ENCODE data around the gene CNN1.
"Not testable (repeated sequence)": the region's sequence is repeated elsewhere in the genome, so short reads cannot be mapped to it uniquely, and the experiment has no call there.

CNN1 gene

DNA sequence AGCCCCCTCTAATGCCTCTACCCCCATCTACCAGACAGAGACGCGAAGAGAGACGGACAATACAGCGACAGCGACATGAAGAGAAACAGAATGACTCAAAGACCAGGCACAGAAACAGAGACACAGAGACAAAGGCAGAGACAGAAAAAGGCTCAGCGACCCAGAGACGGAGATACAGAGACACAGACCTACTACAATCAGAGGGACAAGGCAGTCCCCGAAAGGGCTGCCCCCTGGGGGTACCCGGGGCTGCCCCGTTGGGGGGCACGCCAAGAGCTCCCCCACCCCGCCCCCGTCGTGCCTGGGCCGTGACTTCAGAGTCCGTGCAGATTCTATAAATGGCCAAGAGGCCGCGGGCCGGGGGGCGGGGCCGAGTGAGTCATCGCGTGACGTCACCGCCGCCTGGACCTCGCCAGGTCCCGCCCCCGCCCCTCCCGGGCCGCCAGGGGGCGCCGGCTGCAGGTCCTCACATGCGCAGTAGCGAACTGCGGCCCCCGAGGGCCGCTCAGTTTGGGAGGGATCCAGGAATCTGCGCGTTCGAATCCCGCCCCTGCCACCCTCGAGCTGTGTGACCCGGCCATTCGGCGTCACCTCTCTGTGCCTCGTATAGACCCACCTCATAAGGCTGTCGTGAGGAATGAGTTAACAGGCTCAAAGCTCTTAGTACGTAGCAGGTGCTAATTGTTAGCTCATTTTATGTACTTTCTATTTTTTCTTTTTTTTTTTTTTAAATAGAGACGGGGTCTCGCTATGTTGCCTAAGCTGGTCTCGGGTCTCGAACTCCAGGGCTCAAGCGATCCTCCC is 2.7 kb upstream of the CNN1 start:
- DNase-seq = peak; percentile 97

DNA sequence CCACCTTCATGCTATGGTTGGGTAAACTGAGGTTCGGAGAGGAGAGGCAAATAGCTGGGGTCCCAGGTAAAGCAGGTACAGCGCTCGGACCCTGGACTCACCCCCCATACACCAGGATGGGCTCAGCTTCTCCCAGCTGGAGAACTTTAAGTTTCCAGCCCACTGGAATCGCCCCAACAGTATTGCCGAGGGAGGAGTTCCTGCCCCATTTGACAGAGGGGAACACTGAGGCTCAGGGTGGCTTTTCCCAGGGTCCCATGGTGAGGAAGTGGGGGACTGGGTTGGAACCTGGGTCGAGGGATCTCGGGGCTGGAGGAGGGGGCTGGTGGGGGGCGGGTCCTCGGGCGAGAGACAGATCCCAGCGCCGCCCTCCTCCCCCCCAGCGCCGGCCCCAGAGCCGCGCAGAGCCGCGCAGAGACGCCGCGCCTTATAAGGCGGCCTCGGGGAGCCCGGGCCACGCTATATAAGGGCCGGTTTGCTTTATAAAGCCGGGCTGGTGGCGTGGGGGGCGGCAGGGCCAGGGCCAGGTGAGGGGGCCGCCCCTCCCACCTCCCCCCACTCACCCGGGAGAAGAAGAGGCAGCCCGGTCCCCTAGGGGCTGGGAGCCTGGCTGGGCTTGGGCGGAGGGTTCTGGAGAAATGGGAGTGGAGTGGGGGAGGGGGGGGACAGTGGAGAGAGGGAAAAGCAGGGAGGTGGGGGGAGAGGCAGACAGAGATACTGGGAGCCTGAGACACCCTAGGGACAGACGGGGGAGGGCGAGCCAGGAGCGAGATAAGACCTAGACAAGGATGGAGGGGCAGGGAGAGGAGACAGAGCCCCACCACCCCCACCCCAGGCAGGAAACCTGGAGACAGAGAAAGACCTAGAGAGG is 1.1 kb downstream of the CNN1 start:
- no peak for DNase-seq

DNA sequence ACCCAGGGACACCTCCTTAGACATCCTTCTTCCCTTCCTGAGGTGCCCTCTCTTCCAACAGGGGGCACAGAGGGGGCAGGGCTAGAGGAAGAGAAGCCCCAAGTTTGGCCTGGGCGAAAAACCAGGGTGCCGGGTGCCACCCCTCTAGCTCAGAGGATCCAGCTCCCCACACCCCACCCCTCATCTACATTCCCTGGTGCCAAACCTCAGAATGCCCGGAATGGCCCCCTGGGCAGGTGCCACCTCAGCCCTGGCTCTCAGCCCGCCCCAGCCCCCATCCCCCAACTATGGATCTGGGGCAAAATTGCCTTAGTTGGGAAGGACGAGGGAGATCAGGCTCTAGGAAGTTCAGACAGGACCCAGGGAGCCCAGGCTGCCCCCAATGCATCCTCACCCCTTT is 2.0 kb downstream of the CNN1 start:
- no peak for DNase-seq

GRCh38 chr19:11541238-11541637 is 2.6 kb downstream of the CNN1 start:
- no peak for DNase-seq

GRCh38 chr19:11547929-11548700 is 9.5 kb downstream of the CNN1 start:
- no peak for DNase-seq

DNA sequence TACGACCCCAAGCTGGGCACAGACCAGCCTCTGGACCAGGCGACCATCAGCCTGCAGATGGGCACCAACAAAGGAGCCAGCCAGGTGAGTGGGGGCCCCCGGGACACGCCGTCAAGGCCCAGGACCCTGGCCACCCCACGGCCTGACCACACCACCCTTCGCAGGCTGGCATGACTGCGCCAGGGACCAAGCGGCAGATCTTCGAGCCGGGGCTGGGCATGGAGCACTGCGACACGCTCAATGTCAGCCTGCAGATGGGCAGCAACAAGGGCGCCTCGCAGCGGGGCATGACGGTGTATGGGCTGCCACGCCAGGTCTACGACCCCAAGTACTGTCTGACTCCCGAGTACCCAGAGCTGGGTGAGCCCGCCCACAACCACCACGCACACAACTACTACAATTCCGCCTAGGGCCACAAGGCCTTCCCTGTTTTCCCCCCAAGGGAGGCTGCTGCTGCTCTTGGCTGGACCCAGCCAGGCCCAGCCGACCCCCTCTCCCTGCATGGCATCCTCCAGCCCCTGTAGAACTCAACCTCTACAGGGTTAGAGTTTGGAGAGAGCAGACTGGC is 10.8 kb downstream of the CNN1 start:
- no peak for DNase-seq

DNA sequence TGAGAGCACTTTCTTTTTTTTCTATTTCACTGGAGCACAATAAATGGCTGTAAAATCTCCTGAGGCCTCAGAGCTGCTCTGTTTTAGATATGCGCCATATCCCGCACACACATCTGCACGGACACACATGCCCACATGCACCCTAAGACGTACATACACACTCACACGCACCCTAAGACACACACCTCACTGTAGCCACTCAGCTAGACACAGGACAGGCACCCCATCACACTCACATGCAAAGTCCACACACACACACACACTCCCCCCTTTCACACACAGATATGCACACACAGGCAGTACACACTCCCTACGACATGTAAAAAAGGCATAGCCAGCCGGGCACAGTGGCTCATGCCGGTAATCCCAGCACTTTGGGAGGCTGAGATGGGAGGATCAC is 11.6 kb downstream of the CNN1 start:
- DNase-seq = no peak

DNA sequence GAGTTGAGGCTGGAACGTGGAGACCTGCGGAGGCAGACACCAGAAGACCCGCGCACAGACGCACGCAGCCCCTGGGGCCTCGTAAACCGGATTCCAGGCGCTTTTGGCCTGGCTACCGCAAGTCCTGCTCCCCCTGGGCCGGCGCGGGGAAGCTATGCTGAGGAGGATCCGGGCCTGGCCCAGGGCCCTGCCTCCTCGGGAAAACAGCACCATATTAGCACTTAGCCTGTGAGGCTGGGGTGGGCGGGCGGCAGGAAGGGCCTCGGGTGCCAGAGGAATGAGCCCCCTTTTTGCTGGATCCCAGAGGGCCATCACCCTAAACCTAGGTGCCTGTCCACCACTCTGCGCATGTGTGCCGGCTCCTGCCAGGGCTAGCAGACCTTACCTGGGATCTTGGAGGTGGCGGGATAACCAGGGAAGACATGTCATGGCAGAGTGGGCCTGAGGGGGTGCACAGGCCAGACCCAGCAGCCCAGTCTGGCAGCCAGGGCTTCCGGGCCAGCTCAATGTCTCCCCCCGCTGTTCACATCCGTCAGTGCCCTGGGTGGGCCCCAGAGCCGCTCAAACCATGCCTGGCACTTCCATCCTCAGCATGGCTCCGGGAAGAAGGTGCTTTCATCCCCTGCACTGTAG is 13.1 kb downstream of the CNN1 start:
- no peak for DNase-seq

DNA sequence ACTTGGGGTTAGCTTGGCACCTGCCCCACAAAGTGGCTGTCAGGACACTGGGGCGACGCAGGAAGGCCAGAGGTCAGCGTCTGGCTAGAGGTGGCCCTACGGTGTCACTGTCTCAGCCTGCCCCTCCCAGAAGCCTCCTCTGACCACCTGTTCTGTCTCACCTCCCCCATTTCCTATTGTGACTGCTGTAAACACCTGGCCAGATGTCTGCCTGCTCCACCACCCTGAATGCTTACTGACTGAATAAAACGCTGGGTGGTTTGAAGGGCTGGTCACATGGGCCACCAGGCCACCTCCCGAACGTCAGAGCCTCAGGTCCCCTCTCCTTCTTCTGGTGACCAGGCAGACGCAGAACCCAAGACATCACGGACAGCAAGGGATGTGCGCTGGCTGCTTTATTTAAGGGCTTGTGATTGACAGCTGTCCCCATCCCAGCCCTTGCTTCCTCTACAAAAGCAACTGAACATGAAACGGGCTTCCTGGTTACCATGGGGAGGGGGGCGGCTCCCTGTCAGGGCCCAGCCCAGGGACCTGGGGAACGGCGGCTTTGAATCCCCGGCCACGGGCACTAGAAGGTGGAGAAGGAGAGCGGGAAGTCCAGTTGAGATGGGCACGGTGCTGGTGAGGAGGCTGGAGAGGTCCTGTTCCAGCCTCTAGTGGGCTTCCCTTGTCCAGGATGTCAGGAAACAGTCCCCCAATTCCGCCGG is 14.2 kb downstream of the CNN1 start:
- DNase-seq = no peak

GRCh38 chr19:11554160-11554559 is 15.5 kb downstream of the CNN1 start:
- DNase-seq = no peak

DNA sequence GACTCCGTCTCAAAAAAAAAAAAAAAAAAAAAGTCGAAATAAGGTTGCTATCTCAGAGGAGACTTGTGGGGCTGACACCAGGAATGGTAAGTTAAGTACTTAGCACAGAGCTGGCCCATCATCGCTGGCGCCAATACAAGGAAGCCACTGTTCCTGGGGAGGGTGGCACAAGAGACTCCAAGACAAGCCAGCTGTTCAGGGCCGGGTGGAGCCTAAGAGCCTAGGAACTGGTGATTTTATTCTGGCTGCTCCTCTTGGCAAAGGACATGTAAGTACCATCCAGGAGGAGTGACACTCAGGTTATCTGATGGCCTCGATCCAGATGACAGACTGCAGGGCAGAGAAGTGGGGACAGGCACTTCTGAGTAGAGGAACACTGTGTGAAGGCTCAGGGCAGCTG is 16.6 kb downstream of the CNN1 start:
- DNase-seq = no peak

DNA sequence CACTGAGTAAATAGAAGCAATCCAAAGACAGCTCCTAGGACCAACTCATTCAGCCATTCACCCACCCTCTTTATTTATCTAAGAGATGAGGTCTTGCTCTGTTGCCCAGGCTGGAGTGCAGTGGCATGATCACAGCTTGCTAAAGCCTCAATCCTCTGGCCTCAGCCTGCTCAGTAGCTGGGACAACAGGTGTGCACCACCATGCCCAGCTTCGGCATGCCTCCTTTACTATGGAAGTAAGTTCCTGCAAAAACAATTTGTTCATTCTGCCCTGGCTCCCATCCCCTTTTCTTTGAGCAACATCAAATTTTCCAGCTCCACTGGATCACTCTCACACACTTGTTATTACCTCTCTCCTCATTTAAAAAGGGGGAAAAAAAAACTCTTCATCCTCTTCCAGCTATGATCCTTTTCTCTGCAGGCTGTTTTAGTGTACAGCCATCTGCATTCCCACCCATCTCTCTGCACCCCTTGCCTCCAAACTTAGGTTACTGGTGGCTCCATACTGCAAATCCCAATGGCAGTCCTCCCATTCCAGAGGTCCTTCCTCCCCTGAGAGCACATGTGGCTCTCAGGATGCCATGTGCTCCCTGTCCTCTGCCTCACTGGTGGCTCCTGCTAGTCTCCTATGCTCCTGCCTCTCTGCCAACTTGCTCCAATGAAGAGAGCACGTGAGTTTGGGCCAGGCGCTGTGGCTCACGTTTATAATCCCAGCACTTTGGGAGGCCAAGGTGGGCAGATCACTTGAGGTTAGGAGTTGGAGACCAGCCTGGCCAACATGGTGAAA is 18.2 kb downstream of the CNN1 start:
- no peak for DNase-seq

- peak; percentile 98 for DNase-seq
Measured at GRCh38 chr19:11558881-11559828, 20.5 kb downstream of the CNN1 start, which contains the start of gene ELOF1. Gene ELOF1 (minus strand): TSS chr19:11559230. CDS start chr19:11554347, 4,883 bp downstream.

- no peak for DNase-seq
Measured at GRCh38 chr19:11560404-11561051, 21.9 kb downstream of the CNN1 start.

DNA sequence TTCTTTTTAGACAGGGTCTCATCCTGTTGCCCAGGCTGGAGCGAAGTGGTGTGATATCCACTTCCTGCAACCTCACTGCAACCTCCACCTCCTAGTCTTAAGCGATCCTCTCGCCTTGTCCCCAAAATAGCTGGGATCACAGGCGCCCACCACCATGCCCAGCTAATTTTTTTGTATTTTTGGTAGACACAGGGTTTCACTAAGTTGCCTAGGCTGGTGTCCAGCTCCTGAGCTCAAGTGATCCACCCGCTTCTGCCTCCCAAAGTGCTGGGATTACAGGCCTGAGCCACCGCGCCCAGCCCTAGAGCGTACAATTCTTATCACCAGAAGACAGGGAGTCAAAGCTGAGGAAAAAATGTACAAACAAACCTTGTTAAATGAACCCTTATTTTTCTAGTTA is 24.9 kb downstream of the CNN1 start:
- DNase-seq = no peak

DNA sequence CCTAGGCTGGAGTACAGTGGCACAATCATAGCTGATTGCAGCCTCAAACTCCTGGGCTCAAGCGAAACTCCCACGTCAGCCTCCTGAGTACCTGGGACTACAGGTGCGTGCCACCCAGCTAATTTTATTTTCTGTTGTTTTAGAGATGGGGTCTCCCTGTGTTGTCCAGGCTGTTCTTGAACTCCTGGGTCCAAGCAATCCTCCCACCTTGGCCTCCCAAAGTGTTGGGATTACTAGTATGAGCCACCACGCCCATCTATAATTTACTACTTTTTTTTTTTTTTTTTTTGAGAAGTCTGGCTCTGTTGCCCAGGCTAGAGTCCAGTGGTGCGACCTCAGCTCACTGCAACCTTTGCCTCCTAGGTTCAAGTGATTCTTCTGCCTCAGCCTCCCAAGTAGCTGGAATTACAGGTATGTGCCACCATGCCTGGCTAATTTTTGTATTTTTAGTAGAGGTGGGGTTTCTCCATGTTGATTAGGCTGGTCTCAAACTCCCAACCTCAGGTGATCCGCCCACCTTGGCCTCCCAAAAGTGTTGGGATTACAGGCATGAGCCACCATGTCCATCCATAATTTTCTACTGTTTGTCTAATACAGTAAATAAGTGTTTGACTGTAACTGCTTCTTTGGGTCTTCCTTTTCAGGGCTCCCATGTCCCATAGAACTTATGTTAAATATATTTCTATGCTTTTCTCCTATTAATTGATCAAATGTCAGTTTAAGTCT is 25.6 kb downstream of the CNN1 start:
- not testable (repeated sequence) for DNase-seq

- DNase-seq = not testable (repeated sequence)
Measured at GRCh38 chr19:11565649-11565980, 27.0 kb downstream of the CNN1 start.

DNA sequence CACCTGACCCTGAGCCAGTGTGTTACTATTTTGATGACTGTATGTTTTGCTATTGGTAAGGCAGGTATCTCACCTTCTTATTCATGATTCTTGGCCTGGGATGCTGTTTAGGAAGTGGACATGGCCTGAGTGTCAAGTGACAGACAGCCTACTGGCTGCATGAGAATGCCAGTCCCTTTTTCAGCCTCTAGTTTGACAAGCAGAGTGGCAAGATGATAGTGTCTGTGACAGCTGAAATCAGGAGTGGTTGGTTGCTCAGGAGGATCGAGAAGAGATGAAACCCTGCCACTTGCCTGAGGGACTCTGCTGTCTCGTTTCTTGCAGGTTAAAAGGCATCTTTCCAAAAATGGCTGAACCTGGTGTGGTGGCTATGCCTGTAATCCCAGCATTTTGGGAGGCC is 27.5 kb downstream of the CNN1 start:
- no peak for DNase-seq

DNA sequence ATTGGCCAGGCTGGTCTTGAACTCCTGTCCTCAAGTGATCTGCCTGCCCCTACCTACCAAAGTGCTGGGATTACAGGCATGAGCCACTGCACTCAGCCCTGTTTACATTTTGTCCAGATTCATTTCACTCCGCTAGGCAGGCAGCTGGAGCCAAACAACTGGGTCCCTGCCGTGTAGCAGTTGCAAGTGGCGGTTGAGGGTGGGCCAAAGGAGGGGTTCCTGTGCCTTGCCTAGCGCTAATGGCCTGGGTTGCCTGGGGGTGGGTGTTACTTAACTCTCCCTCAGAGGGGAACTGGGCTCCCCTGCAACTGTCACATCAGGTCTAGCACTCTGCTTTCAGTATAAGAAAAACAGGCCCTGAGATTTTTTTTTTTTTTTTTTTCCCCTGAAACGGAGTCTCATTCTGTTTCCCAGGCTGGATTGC is 31.4 kb downstream of the CNN1 start:
- DNase-seq = no peak
